ENCODE data around the gene FTSJ3.
"Not testable (repeated sequence)": the region's sequence is repeated elsewhere in the genome, so short reads cannot be mapped to it uniquely, and the experiment has no call there.

The FTSJ3 gene

GRCh38 chr17:63826468-63827001 lies 928 bp downstream of the FTSJ3 start:
- no peak for DNase-seq

GRCh38 chr17:63824362-63824761 lies 3.1 kb downstream of the FTSJ3 start:
- DNase-seq, result no peak

GRCh38 chr17:63823659-63824331 lies 3.7 kb downstream of the FTSJ3 start:
- no peak for DNase-seq

GRCh38 chr17:63822537-63822936 lies 4.9 kb downstream of the FTSJ3 start:
- DNase-seq, result no peak

- DNase-seq, result no peak
Measured at GRCh38 chr17:63821804-63822203, 5.7 kb downstream of the FTSJ3 start.

GRCh38 chr17:63820963-63821561 lies 6.4 kb downstream of the FTSJ3 start:
- no peak for DNase-seq

GRCh38 chr17:63819585-63820537 lies 7.6 kb downstream of the FTSJ3 start:
- DNase-seq, result no peak

- no peak for DNase-seq
Measured at GRCh38 chr17:63819131-63819530, 8.3 kb downstream of the FTSJ3 start.

- no peak for DNase-seq
Measured at GRCh38 chr17:63817736-63818385, 9.6 kb downstream of the FTSJ3 start.

GRCh38 chr17:63816669-63817068 lies 10.8 kb downstream of the FTSJ3 start:
- DNase-seq, result no peak

GRCh38 chr17:63816123-63816522 lies 11.3 kb downstream of the FTSJ3 start:
- no peak for DNase-seq

GRCh38 chr17:63809970-63810369 lies 17.5 kb downstream of the FTSJ3 start:
- no peak for DNase-seq

GRCh38 chr17:63805591-63805990 lies 21.9 kb downstream of the FTSJ3 start:
- DNase-seq, result no peak

GRCh38 chr17:63804328-63804727 lies 23.1 kb downstream of the FTSJ3 start:
- no peak for DNase-seq

- no peak for DNase-seq
Measured at GRCh38 chr17:63800783-63801182, 26.7 kb downstream of the FTSJ3 start.

GRCh38 chr17:63798572-63799106 lies 28.8 kb downstream of the FTSJ3 start:
- no peak for DNase-seq

- not testable (repeated sequence) for DNase-seq
Measured at GRCh38 chr17:63796375-63796774, 31.1 kb downstream of the FTSJ3 start.

GRCh38 chr17:63792055-63792729 lies 35.3 kb downstream of the FTSJ3 start:
- no peak for DNase-seq

- DNase-seq, result no peak
Measured at GRCh38 chr17:63790057-63790456, 37.4 kb downstream of the FTSJ3 start.

GRCh38 chr17:63786971-63787711 lies 40.3 kb downstream of the FTSJ3 start:
- no peak for DNase-seq

GRCh38 chr17:63786117-63786516 lies 41.3 kb downstream of the FTSJ3 start:
- no peak for DNase-seq
